GM12878 (cell line): ENCODE results near the gene TULP1. TPM values are rescaled to one million over a fixed set of nuclear protein-coding genes. Genes with fewer than 3 reads are reported as not detected.
A peak's percentile ranks its signal among the peaks of the same experiment; 100 is the strongest.

Source experiments
- ATAC-seq: fragments of 200-7000 bp; cut with Tn5 transposase; 3 replicates; pipeline ENCODE4 v1.9.1; 2020; ENCODE audit warnings: mild to moderate bottlenecking, moderate library complexity
- BruUV-seq: library from RNA; stranded (reverse); fragments of 400-500 nt; replicated peaks from 2 replicates; lab custom pipeline; 2021; lab: Mats Ljungman, UMichigan
- CTCF ChIA-PET: fragments of 300-600 bp; sonication (Branson Sonifier 250); formaldehyde crosslinking; extraction: SDS; loops from one replicate; lab custom pipeline; 2021; ENCODE audit warnings: inconsistent platforms; lab: Yijun Ruan, JAX
- POLR2A ChIA-PET: fragments of 350-600 bp; formaldehyde crosslinking; extraction: SDS; loops from one replicate; lab custom pipeline; 2021; ENCODE audit warnings: inconsistent platforms; lab: Charles Lee
- RAD21 ChIA-PET: fragments of 300-600 bp; sonication (Branson Sonifier 250); formaldehyde crosslinking; loops from one replicate; lab custom pipeline; 2023; ENCODE audit warnings: antibody characterized with exemption; ENCODE audit not compliant: unreplicated experiment; lab: Charles Lee
- SMC1A ChIA-PET: fragments of 300-600 bp; sonication (Branson Sonifier 250); formaldehyde crosslinking; loops from one replicate; lab custom pipeline; 2023; ENCODE audit not compliant: unreplicated experiment, uncharacterized antibody; lab: Charles Lee
- DNase-seq: peaks from one replicate; pipeline ENCODE4 v3.0.0-alpha.2; 2011; ENCODE audit warnings: low read depth, low spot score
- FAIRE-seq: peaks from 3 replicates; lab custom pipeline; 2011; peaks lifted over from hg19 to GRCh38; lab: Jason Lieb, UNC
- H2AFZ ChIP-seq: 2 replicates; pipeline ENCODE4 v1.6.0; 2011; ENCODE audit warnings: low read depth, low read length, control low read depth; ENCODE audit not compliant: control insufficient read depth
- H3K27ac ChIP-seq: 2 replicates; pipeline ENCODE4 v1.5.1; 2011; ENCODE audit warnings: control low read depth; ENCODE audit not compliant: control insufficient read depth, insufficient read depth
- H3K27me3 ChIP-seq, 2 experiments: replicated peaks in 1 of 2; 2 replicates each; pipeline versions ENCODE4 v1.6.0 to v1.6.1; 2011; ENCODE audit warnings: low read length in 1 of 2; ENCODE audit not compliant: control insufficient read depth in 2 of 2, insufficient read depth in 2 of 2
- H3K36me3 ChIP-seq, 2 experiments: 2 replicates each; pipeline ENCODE4 v1.5.1; 2011; ENCODE audit warnings: low read length in 1 of 2; ENCODE audit not compliant: control insufficient read depth in 2 of 2, insufficient read depth in 2 of 2
- H3K4me1 ChIP-seq: 2 replicates; pipeline ENCODE4 v1.6.1; 2011; ENCODE audit warnings: mild to moderate bottlenecking, low read length, moderate library complexity, mixed read lengths; ENCODE audit not compliant: control insufficient read depth, insufficient read depth
- H3K4me2 ChIP-seq: 2 replicates; pipeline ENCODE4 v1.6.0; 2011; ENCODE audit warnings: control low read depth; ENCODE audit not compliant: control insufficient read depth, insufficient read depth
- H3K4me3 ChIP-seq: fragments of 200-600 bp; sonication (generic); 2 replicates; pipeline ENCODE4 v1.5.1; 2016
- H3K79me2 ChIP-seq: 2 replicates; pipeline ENCODE4 v1.6.0; 2011; ENCODE audit warnings: low read length; ENCODE audit not compliant: control insufficient read depth, insufficient read depth
- H3K9ac ChIP-seq: 2 replicates; pipeline ENCODE4 v1.8.0; 2011; ENCODE audit warnings: low read length, control low read depth, mixed read lengths; ENCODE audit not compliant: control insufficient read depth, insufficient read depth
- H3K9me3 ChIP-seq: replicated peaks from 3 replicates; pipeline ENCODE4 v1.5.1; 2011; ENCODE audit warnings: mild to moderate bottlenecking, low read length; ENCODE audit not compliant: control insufficient read depth, insufficient read depth
- H4K20me1 ChIP-seq: 2 replicates; pipeline ENCODE4 v1.6.0; 2011; ENCODE audit not compliant: control insufficient read depth, insufficient read depth
- DPF2 ChIP-seq: fragments of 450-650 bp; IDR thresholded peaks from 2 replicates; pipeline ENCODE4 v1.6.1; 2017; ENCODE audit warnings: mild to moderate bottlenecking
- HDAC6 ChIP-seq: fragments of 200-600 bp; sonication (generic); IDR thresholded peaks from one replicate; pipeline ENCODE4 v1.8.0; 2017; ENCODE audit warnings: antibody characterized with exemption; ENCODE audit not compliant: unreplicated experiment
- PKNOX1 ChIP-seq: fragments of 450-650 bp; IDR thresholded peaks from 2 replicates; pipeline ENCODE4 v1.6.1; 2016; ENCODE audit warnings: mild to moderate bottlenecking
- POLR2A ChIP-seq: IDR thresholded peaks from 2 replicates; pipeline ENCODE4 v1.6.1; 2011; ENCODE audit warnings: low read depth, mild to moderate bottlenecking, low read length
- POU2F2 ChIP-seq: IDR thresholded peaks from 3 replicates; pipeline ENCODE4 v1.6.1; 2011; ENCODE audit warnings: low read depth, mild to moderate bottlenecking, low read length, borderline replicate concordance
- RELB ChIP-seq: fragments of 450-650 bp; IDR thresholded peaks from 2 replicates; pipeline ENCODE4 v1.6.1; 2017; ENCODE audit warnings: low read depth, mild to moderate bottlenecking, moderate library complexity
- SIN3A ChIP-seq: IDR thresholded peaks from 2 replicates; pipeline ENCODE4 v1.6.1; 2012; ENCODE audit warnings: low read depth, low read length, improper control_type of control experiment
- SIX5 ChIP-seq: IDR thresholded peaks from 2 replicates; pipeline ENCODE4 v1.6.1; 2011; ENCODE audit warnings: mild to moderate bottlenecking, low read depth, low read length, moderate library complexity; ENCODE audit not compliant: severe bottlenecking
- SPI1 ChIP-seq: IDR thresholded peaks from 2 replicates; pipeline ENCODE4 v1.6.1; 2011; ENCODE audit warnings: low read depth, mild to moderate bottlenecking, low read length, moderate library complexity, borderline replicate concordance; ENCODE audit not compliant: insufficient read depth
- STAT1 ChIP-seq: fragments of 450-650 bp; conservative IDR thresholded peaks from 2 replicates; pipeline ENCODE4 v1.6.1; 2014; ENCODE audit warnings: antibody characterized with exemption, mild to moderate bottlenecking
- TARDBP ChIP-seq: IDR thresholded peaks from 2 replicates; pipeline ENCODE4 v1.6.1; 2016; ENCODE audit warnings: borderline replicate concordance
- ZNF24 ChIP-seq: fragments of 450-650 bp; IDR thresholded peaks from 2 replicates; pipeline ENCODE4 v1.6.1; 2017; ENCODE audit warnings: antibody characterized with exemption, mild to moderate bottlenecking
- WGBS: methylation state at CpG from one replicate; pipeline ENCODE4 v1.1.6; 2016; ENCODE audit warnings: low lambda C conversion rate; ENCODE audit not compliant: insufficient replicate concordance, insufficient coverage; ENCODE audit errors: missing lambda C conversion rate; 5-methylcytosine and 5-hydroxymethylcytosine counted together
- in situ Hi-C: fragments of 300-500 bp; cut with MboI; formaldehyde crosslinking; loops from 9 replicates; pipeline ENCODE4 v1.14.3; 2018; ENCODE audit warnings: mixed read lengths
- intact Hi-C: fragments of 100-400 bp; cut with micrococcal nuclease; formaldehyde crosslinking; loops from one replicate; pipeline ENCODE4 v1.14.2; 2022; ENCODE audit not compliant: unreplicated experiment
- polyA plus RNA-seq, 11 experiments: library from polyadenylated mRNA; depleted of rRNA in 4 of 11; unstranded in 6 of 11; stranded (reverse) in 5 of 11; fragments of >200 nt; fragmentation: Nextera tagmentation in 4 of 11; fragmentation: Illumina TruSeq in 1 of 11; extraction: Ambion mirVana in 4 of 11; extraction: Trizol in 1 of 11; gene quantifications; 1 replicate in 1 of 11; 2 replicates in 10 of 11; pipeline versions ENCODE4 v1.2.1 to v1.2.3, GENCODE V29; 2011 to 2016; ENCODE audit warnings: inconsistent platforms in 2 of 11, missing spikeins in 2 of 11, low read depth in 1 of 11
- total RNA-seq, 4 experiments: library from RNA; depleted of rRNA in 3 of 4; stranded (reverse); fragments of >200 nt in 3 of 4; fragmentation: Illumina TruSeq in 1 of 4; extraction: Trizol in 1 of 4; gene quantifications; 2 replicates each; pipeline versions ENCODE4 v1.2.1 to v1.2.3, GENCODE V29; 2013 to 2021

Gene TULP1
- total and polyA plus RNA-seq, 10 of the 15 experiments (the other 5 are each of a cell fraction or from before 2014, with no cell fraction given): not detected

GRCh38 chr6:35522151-35522550 is 9.5 kb upstream of the TULP1 start:
- no peak for DNase-seq
- intact Hi-C loops: loop anchor here (1.0 to 10.0 kb wide), 3 partner anchors 60 to 433 kb away; partner anchors contain the start of gene ARMC12
- Histone ChIP-seq H2AFZ (peak overlapping the region; percentile 92), H3K9ac (no peak overlapping the region), H3K4me3 (no peak overlapping the region), H3K79me2 (no peaks in the 10 kb centered on the region), H3K4me2 (no peak overlapping the region), H4K20me1 (no peaks in the 10 kb centered on the region), H3K27ac (no peak overlapping the region), H3K36me3 (no peaks in the 10 kb centered on the region), H3K4me1 (no peaks in the 10 kb centered on the region), H3K9me3 (no peaks in the 10 kb centered on the region), H3K27me3 (peaks cover 0 to 1% of the 10 kb centered on the region in 2 experiments; a peak in 2 of 4 replicates)
- TF ChIP-seq ZNF24: no peak
- 0 out of 2 replicates have a peak, but pooled peaks have one; percentile 1 for TF ChIP-seq DPF2
- TF ChIP-seq POLR2A: no peak
- ChIA-PET SMC1A (interaction anchor here (0.5 to 3.7 kb wide), 7 partner anchors 11 to 222 kb away, joined by 3 to 25 read pairs (median 4); partner anchors contain the start of gene ARMC12), POLR2A (no interaction called here), RAD21 (interaction anchor here (0.6 to 4.3 kb wide), 13 partner anchors 28 to 791 kb away, joined by 3 to 49 read pairs (median 5); partner anchors contain the start of gene ARMC12), CTCF (interaction anchor here (0.6 to 10.7 kb wide), 20 partner anchors 11 to 237 kb away, joined by 3 to 168 read pairs (median 4); partner anchors contain the start of genes ARMC12 and DEF6)
- in situ Hi-C loops: loop anchor here (5.0 kb wide), 1 partner anchor 215 kb away; the partner anchor contains the start of gene ARMC12
- no peak for FAIRE-seq
- no peak for ATAC-seq
- 25% methylated on average over 12 of the region's 12 CpGs for WGBS
- BruUV-seq: no TSS peak

- WGBS: 23% methylated on average over 4 of the region's 4 CpGs
- H3K4me3 ChIP-seq: no peak overlapping the region
- DNase-seq (no peak), FAIRE-seq (no peak), ATAC-seq (no peak)
- H2AFZ ChIP-seq: no peak overlapping the region
- ChIA-PET POLR2A (interaction anchor here (0.5 kb wide), 1 partner anchor 18 kb away, joined by 5 read pairs; no protein-coding TSS in a partner anchor), CTCF (interaction anchor here (0.7 to 10.7 kb wide), 7 partner anchors 11 to 226 kb away, joined by 3 to 168 read pairs (median 5); partner anchors contain the start of gene ARMC12), RAD21 (interaction anchor here (1.9 to 4.3 kb wide), 2 partner anchors 214 to 218 kb away, joined by 12 to 49 read pairs; partner anchors contain the start of gene ARMC12), SMC1A (interaction anchor here (3.7 kb wide), 1 partner anchor 215 kb away, joined by 25 read pairs; the partner anchor contains the start of gene ARMC12)
- no peaks in the 10 kb centered on the region for H3K36me3 ChIP-seq
- in situ Hi-C loops (loop anchor here (5.0 kb wide), 1 partner anchor 216 kb away; the partner anchor contains the start of gene ARMC12), intact Hi-C loops (loop anchor here (5.0 to 10.0 kb wide), 2 partner anchors 61 to 434 kb away; no protein-coding TSS in a partner anchor)
- H3K9me3 ChIP-seq: no peaks in the 10 kb centered on the region
- no peaks in the 10 kb centered on the region for H3K79me2 ChIP-seq
- H3K4me1 ChIP-seq: no peaks in the 10 kb centered on the region
- no peaks in the 10 kb centered on the region for H4K20me1 ChIP-seq
- no peak overlapping the region for H3K27ac ChIP-seq
- no peak for TF ChIP-seq POU2F2
- TF ChIP-seq SIN3A: no peak
- TF ChIP-seq TARDBP: no peak
- no peak for TF ChIP-seq SPI1
- TF ChIP-seq STAT1: no peak
- TF ChIP-seq DPF2: no peak
- TF ChIP-seq PKNOX1: no peak
- TF ChIP-seq RELB: no peak
- no peak for TF ChIP-seq HDAC6
- no peak for TF ChIP-seq SIX5
- BruUV-seq: no TSS peak
- peaks cover 0 to 1% of the 10 kb centered on the region in 2 experiments; a peak in 2 of 4 replicates for H3K27me3 ChIP-seq
- H3K9ac ChIP-seq: no peak overlapping the region
- H3K4me2 ChIP-seq: no peak overlapping the region
Measured at GRCh38 chr6:35521235-35521634, 8.5 kb upstream of the TULP1 start.
